Endodermal cell (in vitro differentiated cells): ENCODE data around the gene SYNE1. TPM values are rescaled to one million over a fixed set of nuclear protein-coding genes. Genes with fewer than 3 reads are reported as not detected.

Experiments used
- DNase-seq: peaks from one replicate; pipeline ENCODE4 v3.0.0-alpha.2; 2017
- H3K27ac ChIP-seq: 2 replicates; pipeline ENCODE4 v1.5.1; 2013; ENCODE audit warnings: mild to moderate bottlenecking, low read depth, low read length, moderate library complexity
- H3K27me3 ChIP-seq: 2 replicates; pipeline ENCODE4 v1.6.1; 2013; ENCODE audit warnings: mild to moderate bottlenecking, low read length, moderate library complexity; ENCODE audit not compliant: insufficient read depth, control insufficient read depth, poor library complexity, severe bottlenecking
- H3K36me3 ChIP-seq: 2 replicates; pipeline ENCODE4 v1.7.0; 2013; ENCODE audit warnings: mild to moderate bottlenecking, low read length, moderate library complexity; ENCODE audit not compliant: control insufficient read depth, insufficient read depth
- H3K4me1 ChIP-seq: one replicate; pipeline ENCODE4 v1.7.0; 2013; ENCODE audit warnings: low read length; ENCODE audit not compliant: control insufficient read depth, insufficient read depth
- H3K4me3 ChIP-seq: 2 replicates; pipeline ENCODE4 v1.5.1; 2013; ENCODE audit warnings: mild to moderate bottlenecking, low read length, moderate library complexity
- H3K9ac ChIP-seq: 2 replicates; pipeline ENCODE4 v1.6.1; 2013; ENCODE audit warnings: mild to moderate bottlenecking, low read length, moderate library complexity; ENCODE audit not compliant: poor library complexity, severe bottlenecking; ENCODE audit errors: extremely low read depth
- H3K9me3 ChIP-seq: 2 replicates; pipeline ENCODE4 v1.6.1; 2013; ENCODE audit warnings: mild to moderate bottlenecking, low read length, moderate library complexity; ENCODE audit not compliant: control insufficient read depth
- H3K27ac Mint-ChIP-seq: 2 replicates; pipeline ENCODE4 v1.8.0; 2020; ENCODE audit warnings: mixed read lengths
- H3K27me3 Mint-ChIP-seq: 2 replicates; pipeline ENCODE4 v1.8.0; 2021; ENCODE audit warnings: mild to moderate bottlenecking, mixed read lengths; ENCODE audit not compliant: insufficient read depth
- H3K36me3 Mint-ChIP-seq: 2 replicates; pipeline ENCODE4 v1.8.0; 2020; ENCODE audit warnings: low read depth, mixed read lengths
- H3K4me1 Mint-ChIP-seq: 2 replicates; pipeline ENCODE4 v1.8.0; 2020; ENCODE audit warnings: mixed read lengths
- H3K4me3 Mint-ChIP-seq: 2 replicates; pipeline ENCODE4 v1.8.0; 2020; ENCODE audit warnings: mild to moderate bottlenecking, moderate library complexity, mixed read lengths
- H3K9me3 Mint-ChIP-seq: 2 replicates; pipeline ENCODE4 v1.8.0; 2020; ENCODE audit warnings: mild to moderate bottlenecking, mixed read lengths
- CTCF ChIP-seq: fragments of 200-600 bp; sonication (generic); conservative IDR thresholded peaks from 2 replicates; pipeline ENCODE4 v1.5.0; 2021; ENCODE audit warnings: antibody characterized with exemption, mild to moderate bottlenecking
- WGBS, 2 experiments: methylation state at CpG; one replicate each; pipeline versions ENCODE4 v1.1.5 to v1.1.7; 2013; ENCODE audit warnings: missing lambda C conversion rate in 2 of 2, mixed read lengths in 1 of 2; ENCODE audit not compliant: insufficient coverage in 1 of 2, insufficient read length in 1 of 2; 5-methylcytosine and 5-hydroxymethylcytosine counted together
- total RNA-seq, 2 donors: library from RNA; stranded (reverse); fragmentation: NEBNext Ultra II Directional in 1 of 2; extraction: Animal tissue kit (Norgen Biotek cat#: 25700) in 1 of 2; gene quantifications; 2 replicates in 1 of 2; 3 replicates in 1 of 2; pipeline ENCODE4 v1.2.1, GENCODE V29; 2021

Gene SYNE1
- total RNA-seq, 2 donors from 2014 or later: 7.9 to 9.5 TPM

- DNase-seq: no peak
- no peak for TF ChIP-seq CTCF
- H3K27ac ChIP-seq: no peak overlapping the region
- Mint-ChIP-seq H3K36me3 (no peaks in the 10 kb centered on the region), H3K27ac (no peak overlapping the region), H3K27me3 (no peaks in the 10 kb centered on the region), H3K9me3 (no peaks in the 10 kb centered on the region), H3K4me1 (no peaks in the 10 kb centered on the region), H3K4me3 (no peak overlapping the region)
- no peaks in the 10 kb centered on the region for H3K4me1 ChIP-seq
- no peak overlapping the region for H3K9ac ChIP-seq
- H3K36me3 ChIP-seq: no peaks in the 10 kb centered on the region
- whole genome bisulfite sequencing, 2 experiments: 89 to 92% methylated on average over 14 to 20 of the region's 20 CpGs
- H3K4me3 ChIP-seq: no peak overlapping the region
- H3K27me3 ChIP-seq: no peaks in the 10 kb centered on the region
- H3K9me3 ChIP-seq: no peaks in the 10 kb centered on the region
Observed at GRCh38 chr6:152368751-152369624, 268.2 kb downstream of the SYNE1 start.

- Histone ChIP-seq H3K9ac (no peak overlapping the region), H3K9me3 (no peaks in the 10 kb centered on the region), H3K4me1 (no peaks in the 10 kb centered on the region), H3K27ac (no peak overlapping the region), H3K36me3 (no peaks in the 10 kb centered on the region), H3K4me3 (no peak overlapping the region), H3K27me3 (no peaks in the 10 kb centered on the region)
- DNase-seq: no peak
- no peak for TF ChIP-seq CTCF
- H3K9me3 Mint-ChIP-seq: no peaks in the 10 kb centered on the region
- H3K27me3 Mint-ChIP-seq: no peaks in the 10 kb centered on the region
- WGBS, 2 experiments: 67 to 77% methylated on average over 1 to 2 of the region's 2 CpGs
- no peak overlapping the region for H3K27ac Mint-ChIP-seq
- H3K4me1 Mint-ChIP-seq: no peaks in the 10 kb centered on the region
- peaks cover 4% of the 10 kb centered on the region for H3K36me3 Mint-ChIP-seq
- H3K4me3 Mint-ChIP-seq: no peak overlapping the region
Observed at GRCh38 chr6:152364866-152365265, 272.3 kb downstream of the SYNE1 start.

- no peak for TF ChIP-seq CTCF
- peaks cover 4% of the 10 kb centered on the region for H3K36me3 Mint-ChIP-seq
- Histone ChIP-seq H3K4me3 (no peak overlapping the region), H3K4me1 (peaks cover 8% of the 10 kb centered on the region), H3K9ac (no peak overlapping the region), H3K36me3 (no peaks in the 10 kb centered on the region), H3K9me3 (no peaks in the 10 kb centered on the region), H3K27ac (no peak overlapping the region), H3K27me3 (no peaks in the 10 kb centered on the region)
- 91 to 93% methylated on average over 5 to 6 of the region's 6 CpGs for WGBS, 2 experiments
- DNase-seq: no peak
- no peak overlapping the region for H3K4me3 Mint-ChIP-seq
- H3K9me3 Mint-ChIP-seq: no peaks in the 10 kb centered on the region
- H3K4me1 Mint-ChIP-seq: peaks cover 6% of the 10 kb centered on the region
- no peaks in the 10 kb centered on the region for H3K27me3 Mint-ChIP-seq
- no peak overlapping the region for H3K27ac Mint-ChIP-seq
Observed at GRCh38 chr6:152360034-152360433, 277.1 kb downstream of the SYNE1 start.
